GM12891 (cell line): ENCODE results near the gene LCP2.

Source experiments
- POLR2A ChIP-seq: IDR thresholded peaks from 2 replicates; pipeline ENCODE4 v1.6.1; 2011; ENCODE audit warnings: low read depth, low read length, control low read depth
- POLR2AphosphoS5 ChIP-seq: IDR thresholded peaks from 2 replicates; pipeline ENCODE4 v1.6.1; 2011; ENCODE audit warnings: low read depth, low read length, control low read depth
- POU2F2 ChIP-seq: IDR thresholded peaks from 2 replicates; pipeline ENCODE4 v1.6.1; 2011; ENCODE audit warnings: low read depth, mild to moderate bottlenecking, control low read depth, low read length, moderate library complexity

DNA sequence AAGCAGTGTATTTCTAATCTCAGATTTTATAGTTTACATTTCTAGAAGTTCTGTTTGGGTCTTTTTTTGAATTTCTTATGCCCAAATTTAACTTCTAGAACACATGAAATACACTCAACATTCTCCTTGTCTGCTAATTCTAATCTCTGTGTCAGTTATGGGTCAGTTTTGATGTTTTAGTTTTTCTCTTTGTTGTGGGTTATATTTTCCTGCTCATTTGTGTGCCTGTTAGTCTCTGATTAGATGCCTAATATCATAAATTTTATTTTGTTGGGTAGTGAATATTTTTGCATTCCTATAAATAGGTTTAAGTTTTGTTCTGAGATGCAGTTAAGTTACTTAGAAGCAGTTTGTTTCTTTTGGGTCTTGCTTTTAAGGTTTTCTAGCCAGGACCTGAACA, 12.4 kb downstream of the LCP2 start:
- no peak for TF ChIP-seq POLR2A
- TF ChIP-seq POU2F2: no peak
- TF ChIP-seq POLR2AphosphoS5: no peak
